Lung (tissue), 13 donors: ENCODE data around the gene GRIN2A. TPM values are rescaled to one million over a fixed set of nuclear protein-coding genes. Genes with fewer than 3 reads are reported as not detected.

Experiments used
- ATAC-seq: fragments of 200-7000 bp; cut with Tn5 transposase; one replicate; pipeline ENCODE4 v1.9.1; 2020; ENCODE audit warnings: moderate number of reproducible peaks; ENCODE audit not compliant: insufficient read depth, low FRiP score
- DNase-seq, 3 donors: peaks; one replicate each; pipeline ENCODE4 v3.0.0-alpha.2; 2013 to 2017
- H3K27ac ChIP-seq, 2 donors: one replicate each; pipeline ENCODE4 v1.5.1; 2013; ENCODE audit warnings: mild to moderate bottlenecking in 2 of 2, moderate library complexity in 2 of 2, control low read depth in 1 of 2, inconsistent platforms in 1 of 2, low read depth in 1 of 2, low read length in 1 of 2
- H3K27me3 ChIP-seq, 3 donors: one replicate each; pipeline ENCODE4 v1.5.1; 2013; ENCODE audit warnings: low read length in 2 of 3; ENCODE audit not compliant: control insufficient read depth in 3 of 3, insufficient read depth in 3 of 3
- H3K36me3 ChIP-seq, 4 donors: one replicate each; pipeline ENCODE4 v1.5.1; 2013; ENCODE audit warnings: low read length in 4 of 4, mild to moderate bottlenecking in 1 of 4, moderate library complexity in 1 of 4; ENCODE audit not compliant: control insufficient read depth in 4 of 4, insufficient read depth in 4 of 4
- H3K4me1 ChIP-seq, 5 donors: one replicate each; pipeline ENCODE4 v1.5.1; 2013; ENCODE audit warnings: low read length in 5 of 5, mild to moderate bottlenecking in 2 of 5, moderate library complexity in 1 of 5; ENCODE audit not compliant: control insufficient read depth in 5 of 5, insufficient read depth in 5 of 5
- H3K4me3 ChIP-seq: one replicate; pipeline ENCODE4 v1.5.1; 2013; ENCODE audit warnings: mild to moderate bottlenecking, control low read depth, moderate library complexity
- H3K9ac ChIP-seq, 2 donors: one replicate each; pipeline ENCODE4 v1.5.1; 2013; ENCODE audit warnings: low read length in 2 of 2, control low read depth in 1 of 2; ENCODE audit not compliant: insufficient read depth in 1 of 2
- H3K9me3 ChIP-seq, 4 donors: one replicate each; pipeline ENCODE4 v1.5.1; 2013; ENCODE audit warnings: low read length in 3 of 4, mild to moderate bottlenecking in 1 of 4, moderate library complexity in 1 of 4; ENCODE audit not compliant: control insufficient read depth in 4 of 4, insufficient read depth in 3 of 4
- CTCF ChIP-seq: IDR thresholded peaks from 2 replicates; pipeline ENCODE4 v1.5.1; 2012; ENCODE audit warnings: mild to moderate bottlenecking; ENCODE audit errors: control extremely low read depth, extremely low read depth
- WGBS, 2 donors: extraction: QIAGEN DNeasy Blood & Tissue Kit; methylation state at CpG; one replicate each; pipeline ENCODE4 v1.1.7; 2013; 5-methylcytosine and 5-hydroxymethylcytosine counted together
- polyA plus RNA-seq, 2 donors: library from polyadenylated mRNA; stranded (reverse); fragments of 200-250 nt; gene quantifications; one replicate each; pipeline ENCODE4 v1.2.1, GENCODE V29; 2013
- small RNA-seq: library from RNA; depleted of rRNA; stranded (forward); fragments of <200 nt; gene quantifications from one replicate; pipeline ENCODE3, GENCODE V24; 2014; ENCODE audit warnings: low replicate concordance
- total RNA-seq, 2 donors: library from RNA; depleted of rRNA in 1 of 2; stranded (reverse); fragments of >200 nt in 1 of 2; gene quantifications; one replicate each; pipeline ENCODE4 v1.2.1, GENCODE V29; 2014 to 2021
- donor health status: control.
- donor health status: control.
- donor health status: Bipolar disorder and iron deficiency.
- donor health status: healthy.
- donor health status: DM: yes; HTN: yes; CAD: no.

GRIN2A gene
- total and polyA plus RNA-seq, 4 donors = 0.02 to 0.37 (median 0.10) TPM

- no peaks in the 10 kb centered on the region for H3K36me3 ChIP-seq
- ATAC-seq = no peak
- peaks cover 0 to 3% (median 0%) of the 10 kb centered on the region in 4 donors for H3K9me3 ChIP-seq
- TF ChIP-seq CTCF = no peak
- H3K4me1 ChIP-seq = no peaks in the 10 kb centered on the region
- no peak for DNase-seq
- 89 to 91% methylated on average over 1 of the region's 1 CpG for WGBS, 2 donors
- H3K27ac ChIP-seq = no peak overlapping the region
- H3K4me3 ChIP-seq = no peak overlapping the region
- no peak overlapping the region for H3K9ac ChIP-seq
- H3K27me3 ChIP-seq = no peaks in the 10 kb centered on the region
Measured at GRCh38 chr16:9703731-9704130, 478.5 kb downstream of the GRIN2A start.

Small RNAs within 50 kb of the gene (small RNA-seq; reads per million reads assigned to genes)
- gene RN7SL493P = not detected

Other genes starting within 250 kb of the GRIN2A start
- 10 to 100 TPM; 17.4 to 18.0 TPM for gene ATF7IP2, start 203.6 kb upstream of the GRIN2A start, total RNA-seq
- gene ATF7IP2, start 203.6 kb upstream of the GRIN2A start, polyA plus RNA-seq = 10 to 100 TPM in 1 of 2 donors, 1 to 10 TPM in 1; 7.3 to 11.5 TPM